Stimulated activated CD4-positive, alpha-beta T cell treated with anti-CD3 and anti-CD28 coated beads, TNF-alpha, amount 100 ng/mL, for 48 hours (primary cell): Measurements from ENCODE around the gene ABI3.

ENCODE experiments used
- DNase-seq, 3 donors: peaks; one replicate each; pipeline ENCODE4 v3.0.0-alpha.2; 2020; ENCODE audit warnings: low read depth in 3 of 3

The ABI3 gene

DNA sequence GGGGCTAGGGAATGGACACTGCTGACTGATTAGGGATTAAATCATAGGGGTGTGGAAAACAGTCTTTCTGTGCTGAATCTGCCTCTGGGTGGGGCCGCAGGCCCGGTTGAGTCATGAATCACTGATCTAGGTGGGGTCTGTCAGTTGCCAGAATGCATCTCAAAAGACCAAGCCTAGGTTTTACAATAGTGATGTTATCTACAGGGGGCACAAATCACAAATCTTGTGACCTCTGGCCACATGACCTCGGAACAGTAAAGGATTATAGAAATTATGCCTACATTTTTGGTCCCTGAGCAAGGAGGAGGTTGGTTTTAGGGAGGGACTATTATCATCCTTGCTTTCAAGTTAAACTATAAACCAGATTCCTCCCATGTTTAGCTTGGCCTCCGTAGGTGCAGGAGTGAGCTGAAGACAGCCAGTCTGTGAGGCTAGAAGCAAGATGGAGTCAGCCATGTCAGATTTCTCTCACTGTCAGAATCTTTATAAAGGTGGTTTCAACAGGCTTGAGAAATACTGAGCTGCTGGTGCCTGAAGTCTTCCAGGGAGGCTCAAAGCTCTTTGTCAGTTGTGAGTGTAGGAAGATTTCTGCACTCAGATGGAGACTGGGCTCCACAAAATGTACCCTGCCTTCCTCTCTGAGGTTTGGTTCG, 13.0 kb upstream of the ABI3 start:
- DNase-seq: no peak

- DNase-seq: no peak
Measured at GRCh38 chr17:49198211-49198610, 12.3 kb upstream of the ABI3 start.

DNA sequence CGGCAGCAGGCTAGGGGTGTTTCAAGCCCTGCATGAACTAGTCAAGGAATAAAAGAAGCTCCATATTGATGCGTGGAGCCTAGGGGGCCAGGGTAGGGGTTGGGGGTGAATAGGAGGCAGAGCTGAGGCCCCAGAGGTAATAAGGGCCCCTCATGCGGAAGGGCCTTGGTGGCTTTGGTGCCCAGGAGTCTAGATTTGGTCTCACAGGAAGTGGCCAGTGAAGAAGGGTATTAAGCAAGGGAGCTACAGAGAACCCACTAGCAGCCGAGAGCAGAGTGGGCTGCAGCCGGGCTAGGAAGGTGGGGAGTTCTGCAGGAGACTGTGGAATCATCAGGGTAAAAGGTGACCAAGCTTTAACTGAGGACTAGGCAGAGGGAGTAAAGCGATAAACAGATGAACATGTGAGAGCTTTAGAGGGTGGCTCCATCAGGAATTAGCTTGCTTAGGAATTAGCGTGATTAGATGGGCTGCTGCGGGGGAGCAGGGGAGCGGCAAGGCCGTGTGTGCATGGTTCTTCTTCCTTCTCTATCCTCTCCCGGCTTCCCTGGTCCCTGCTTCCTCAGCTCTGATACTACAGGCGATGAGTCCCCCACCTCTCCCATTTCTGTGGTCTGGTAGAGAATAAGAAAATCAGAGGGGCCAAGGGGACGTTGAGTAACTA, 10.0 kb upstream of the ABI3 start:
- no peak for DNase-seq

- no peak for DNase-seq
Measured at GRCh38 chr17:49201481-49201927, 9.0 kb upstream of the ABI3 start.

GRCh38 chr17:49203796-49204195, 6.7 kb upstream of the ABI3 start:
- no peak for DNase-seq

DNA sequence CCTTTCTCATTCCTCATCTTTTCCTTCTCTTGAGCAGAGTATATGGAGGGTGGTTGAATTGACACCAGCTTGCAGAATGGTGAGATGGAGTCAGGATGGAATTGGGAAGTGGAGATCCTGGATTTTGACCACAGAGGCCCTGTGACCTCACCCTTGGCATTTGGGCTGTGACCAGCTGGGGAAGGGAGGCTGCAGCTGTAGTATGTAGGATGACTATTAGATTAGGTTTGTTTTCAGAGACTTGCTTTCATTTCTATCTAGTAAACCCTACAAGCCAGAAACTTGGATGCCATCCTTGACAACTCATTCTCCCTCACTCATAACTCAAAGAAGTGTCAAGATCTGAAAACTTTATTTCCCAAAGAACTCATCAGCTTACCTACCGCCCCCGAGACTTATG, 6.0 kb upstream of the ABI3 start:
- no peak for DNase-seq

DNA sequence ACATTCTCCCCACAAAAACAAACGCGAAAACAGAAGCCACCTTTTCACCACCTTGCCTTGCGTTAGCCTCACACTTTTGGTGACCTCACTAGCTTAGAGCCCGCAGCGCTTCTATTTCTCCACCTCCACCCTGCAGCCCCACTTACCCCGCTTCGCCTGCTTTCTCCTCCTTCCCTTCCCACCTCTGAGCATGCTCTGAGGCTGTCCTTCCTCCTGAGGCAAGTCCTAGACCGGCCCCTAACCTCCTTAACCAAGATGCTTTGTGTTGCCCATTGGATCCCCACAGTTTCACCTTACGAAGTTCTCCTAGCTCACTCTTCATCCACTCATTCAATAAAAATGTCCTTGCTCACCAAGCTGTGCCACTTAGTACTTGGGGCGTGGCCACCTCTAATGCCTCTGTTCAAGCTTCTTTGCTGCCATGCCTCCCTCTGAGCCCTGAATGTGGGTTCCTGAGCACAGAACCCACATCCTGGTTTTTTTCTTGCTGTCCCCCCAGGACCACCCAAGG, 1.4 kb upstream of the ABI3 start:
- no peak for DNase-seq

GRCh38 chr17:49213399-49213798, 2.9 kb downstream of the ABI3 start:
- no peak for DNase-seq

- no peak for DNase-seq
Measured at GRCh38 chr17:49213847-49214246, 3.3 kb downstream of the ABI3 start.

DNA sequence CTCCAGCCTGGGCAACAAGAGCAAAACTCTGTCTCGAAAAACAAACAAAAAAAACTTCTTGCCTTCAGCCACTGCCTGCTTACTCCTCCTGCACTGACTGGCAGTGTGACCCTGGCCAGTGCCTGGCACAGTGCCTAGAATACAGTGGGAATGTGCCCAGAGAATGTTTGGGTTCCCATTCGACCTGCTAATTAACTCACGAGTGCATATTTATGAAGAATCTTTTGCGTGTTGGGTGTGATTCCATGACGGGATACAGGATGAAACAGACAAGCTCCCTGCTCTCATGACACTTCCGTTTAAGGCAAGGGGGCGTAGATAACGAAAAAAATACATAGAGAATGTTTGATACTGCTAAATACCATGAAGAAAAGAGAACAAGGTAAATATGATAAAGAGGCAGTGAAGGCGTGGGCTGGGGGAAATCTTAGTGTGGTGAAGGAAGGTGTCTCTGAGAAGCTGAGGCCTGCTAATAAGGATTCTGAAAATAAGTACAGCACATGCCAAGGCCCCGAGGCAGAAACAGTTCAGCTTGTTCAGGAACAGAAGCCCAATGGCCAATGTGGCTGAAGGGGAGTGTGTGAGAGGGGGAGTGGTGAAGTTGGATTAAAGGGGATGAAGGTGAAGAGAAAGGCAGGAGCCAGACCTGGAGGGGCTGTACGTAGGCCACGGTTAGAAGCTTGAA, 4.3 kb downstream of the ABI3 start:
- no peak for DNase-seq

DNA sequence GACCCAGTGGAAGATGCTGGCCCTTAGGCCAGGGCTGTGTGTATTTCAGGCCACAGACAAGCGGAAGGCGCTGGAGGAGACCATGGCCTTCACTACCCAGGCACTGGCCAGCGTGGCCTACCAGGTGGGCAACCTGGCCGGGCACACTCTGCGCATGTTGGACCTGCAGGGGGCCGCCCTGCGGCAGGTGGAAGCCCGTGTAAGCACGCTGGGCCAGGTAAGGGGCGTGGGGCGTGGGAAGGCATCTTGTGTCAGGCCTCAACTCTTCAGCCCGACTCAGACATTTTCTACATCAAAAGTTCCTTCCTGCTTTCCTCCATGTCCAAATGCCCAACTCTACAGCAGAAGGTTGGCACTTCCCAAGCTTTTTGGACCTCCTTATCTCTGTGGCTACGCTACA, 6.0 kb downstream of the ABI3 start:
- no peak for DNase-seq

GRCh38 chr17:49216953-49217650, 6.6 kb downstream of the ABI3 start:
- no peak for DNase-seq

DNA sequence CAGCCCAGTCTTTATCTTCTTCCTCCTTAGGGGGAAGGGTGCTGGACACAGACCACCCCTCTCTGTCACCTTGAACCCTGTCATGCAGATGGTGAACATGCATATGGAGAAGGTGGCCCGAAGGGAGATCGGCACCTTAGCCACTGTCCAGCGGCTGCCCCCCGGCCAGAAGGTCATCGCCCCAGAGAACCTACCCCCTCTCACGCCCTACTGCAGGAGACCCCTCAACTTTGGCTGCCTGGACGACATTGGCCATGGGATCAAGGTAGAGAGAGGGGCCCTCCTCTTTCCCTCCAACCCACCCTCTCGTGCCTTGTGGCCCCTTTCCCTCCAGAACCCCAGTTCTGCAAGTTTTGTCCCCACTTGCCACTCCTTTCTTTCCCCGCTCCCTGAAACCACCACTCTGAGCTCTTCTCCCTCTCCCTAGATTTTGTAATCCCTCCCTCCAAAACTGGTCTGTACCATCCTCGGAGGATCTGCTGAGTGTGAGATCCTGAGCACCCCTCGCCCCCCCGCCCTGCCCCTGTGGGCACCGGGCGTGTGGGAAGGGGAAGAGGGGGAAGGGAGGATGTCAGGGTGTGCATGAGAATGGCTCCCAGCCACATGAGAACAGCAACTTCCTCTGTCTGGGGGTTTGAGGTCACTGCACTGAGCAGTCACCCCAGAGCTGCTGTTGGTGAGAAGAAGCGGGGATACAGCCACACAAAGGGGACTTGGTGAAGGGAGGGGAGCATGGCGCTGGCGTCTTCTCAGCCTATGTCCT, 7.3 kb downstream of the ABI3 start:
- no peak for DNase-seq

DNA sequence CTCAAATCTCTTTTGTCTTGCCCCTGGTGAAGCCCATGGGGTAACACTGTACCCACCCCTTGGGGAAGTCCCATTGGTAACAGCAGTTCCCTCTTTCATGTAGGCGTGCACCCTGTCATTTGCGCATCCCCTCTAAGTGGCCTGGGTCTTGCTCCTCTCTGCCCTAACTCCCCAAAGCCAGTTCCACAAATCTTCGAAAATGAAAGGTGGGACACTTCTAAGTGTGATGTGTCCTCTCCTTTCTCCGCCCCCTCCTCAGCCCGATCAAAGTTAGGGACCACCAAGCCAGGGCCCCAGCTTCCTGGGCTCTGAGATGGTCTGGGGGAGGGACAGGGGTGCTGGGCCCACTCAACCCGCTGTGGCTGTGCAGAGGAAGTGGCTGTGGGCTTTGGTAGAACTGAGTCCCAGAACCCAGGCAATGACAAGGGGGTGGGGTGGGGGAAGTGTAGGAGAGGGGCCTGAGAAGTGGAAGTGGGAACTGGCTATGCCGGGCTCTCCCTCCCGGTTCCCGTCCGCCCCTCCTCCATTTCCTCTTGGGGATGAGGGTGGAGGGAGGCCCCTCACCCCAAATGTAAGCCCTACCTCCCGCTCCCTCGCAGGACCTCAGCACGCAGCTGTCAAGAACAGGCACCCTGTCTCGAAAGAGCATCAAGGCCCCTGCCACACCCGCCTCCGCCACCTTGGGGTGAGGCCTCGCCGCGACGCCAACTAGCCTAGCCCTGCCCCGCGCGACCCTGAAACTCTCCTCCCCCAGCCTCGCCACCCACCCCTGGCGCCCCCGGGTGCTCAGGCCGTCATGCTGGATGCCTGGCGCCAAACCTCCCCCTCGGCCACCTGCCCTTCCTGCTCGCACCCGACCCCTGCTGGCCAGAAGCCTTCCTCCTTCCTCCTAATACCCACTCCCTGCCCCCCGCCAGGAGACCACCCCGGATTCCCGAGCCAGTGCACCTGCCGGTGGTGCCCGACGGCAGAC, 8.7 kb downstream of the ABI3 start:
- DNase-seq: no peak

- no peak for DNase-seq
Measured at GRCh38 chr17:49219987-49220386, 9.5 kb downstream of the ABI3 start.

DNA sequence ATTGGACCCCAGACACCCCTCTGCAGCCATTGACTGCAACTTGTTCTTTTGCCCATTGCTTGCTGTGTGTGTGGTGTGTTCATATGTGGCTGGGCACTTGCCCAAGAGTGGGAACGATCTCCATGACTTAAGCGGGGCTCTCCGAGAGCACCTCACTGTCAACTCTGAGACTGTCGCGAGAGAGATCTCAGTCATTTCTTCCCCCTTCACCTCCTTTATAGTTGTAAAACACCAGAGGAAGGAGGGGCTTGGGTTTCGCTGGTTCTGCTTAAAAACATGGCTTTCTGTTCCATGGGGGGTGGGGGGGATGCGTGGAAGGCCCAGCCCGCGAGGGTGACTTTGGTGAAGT, 12.6 kb downstream of the ABI3 start:
- no peak for DNase-seq

GRCh38 chr17:49223517-49224197, 13.2 kb downstream of the ABI3 start:
- DNase-seq: peak; percentile 46 to 62 (median 59)

- DNase-seq: no peak
Measured at GRCh38 chr17:49224198-49224996, 13.9 kb downstream of the ABI3 start.

DNA sequence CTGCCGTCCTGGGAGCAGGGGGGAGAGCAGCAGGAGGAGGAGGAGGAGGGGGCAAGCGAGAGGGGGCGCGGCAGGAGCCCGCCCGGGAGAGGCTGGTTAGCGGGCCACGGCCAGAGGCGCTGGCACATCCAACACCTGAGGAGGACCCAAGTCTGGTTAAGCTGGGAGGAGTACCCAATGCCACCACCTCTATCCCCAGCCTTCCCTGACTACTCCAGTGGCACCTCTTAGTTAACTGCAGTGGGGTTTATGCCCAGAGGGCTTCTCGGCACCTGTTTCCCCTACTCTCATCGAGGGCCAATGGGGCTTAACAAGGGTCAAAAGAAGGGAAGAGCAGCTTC, 14.5 kb downstream of the ABI3 start:
- DNase-seq: no peak
